Endothelial cell of umbilical vein (primary cell): ENCODE data around the gene LRRC7. TPM values are rescaled to one million over a fixed set of nuclear protein-coding genes. Genes with fewer than 3 reads are reported as not detected.

Experiments used
- BruUV-seq: library from RNA; stranded (reverse); fragments of 400-500 nt; replicated peaks from 2 replicates; lab custom pipeline; 2021; lab: Mats Ljungman, UMichigan
- CTCF ChIA-PET: fragments of 300-600, 350-600 bp; sonication (Branson Sonifier 250); formaldehyde crosslinking; loops from one replicate; lab custom pipeline; 2021; ENCODE audit warnings: antibody characterized with exemption, inconsistent platforms; lab: Charles Lee
- POLR2A ChIA-PET: fragments of 300-600, 350-600 bp; sonication (Branson Sonifier 250); formaldehyde crosslinking; loops from one replicate; lab custom pipeline; 2021; ENCODE audit warnings: antibody characterized with exemption, inconsistent platforms; lab: Charles Lee
- DNase-seq: peaks from one replicate; pipeline ENCODE4 v3.0.0-alpha.2; 2011; ENCODE audit warnings: low read depth, low spot score
- FAIRE-seq: peaks from 2 replicates; lab custom pipeline; 2011; peaks lifted over from hg19 to GRCh38; lab: Jason Lieb, UNC
- H2AFZ ChIP-seq: 2 replicates; pipeline ENCODE4 v1.6.0; 2012; ENCODE audit warnings: low read depth, low read length, control low read depth, inconsistent platforms
- H3K27ac ChIP-seq: 2 replicates; pipeline ENCODE4 v1.5.1; 2011; ENCODE audit warnings: low read depth, mild to moderate bottlenecking, control low read depth, low read length, moderate library complexity; ENCODE audit not compliant: insufficient read depth
- H3K27me3 ChIP-seq, 2 experiments: 2 replicates each; pipeline versions ENCODE4 v1.6.0 to v1.6.1; 2011; ENCODE audit warnings: low read length in 2 of 2, mixed read lengths in 1 of 2; ENCODE audit not compliant: control insufficient read depth in 2 of 2, insufficient read depth in 2 of 2
- H3K36me3 ChIP-seq, 2 experiments: 2 replicates in 1 of 2; 3 replicates in 1 of 2; pipeline ENCODE4 v1.5.1; 2011; ENCODE audit warnings: low read length in 2 of 2, mild to moderate bottlenecking in 1 of 2, moderate library complexity in 1 of 2; ENCODE audit not compliant: control insufficient read depth in 2 of 2, insufficient read depth in 2 of 2; ENCODE audit errors: extremely low read depth in 1 of 2
- H3K4me1 ChIP-seq: 3 replicates; pipeline ENCODE4 v1.5.1; 2011; ENCODE audit warnings: mild to moderate bottlenecking, low read length; ENCODE audit not compliant: control insufficient read depth, insufficient read depth; ENCODE audit errors: extremely low read depth
- H3K4me2 ChIP-seq: 2 replicates; pipeline ENCODE4 v1.6.1; 2011; ENCODE audit warnings: low read length, control low read depth, mixed read lengths; ENCODE audit not compliant: insufficient read depth
- H3K4me3 ChIP-seq, 3 experiments: fragments of 200-600 bp in 1 of 3; sonication (generic), shearing (Covaris generic) in 1 of 3; replicated peaks in 1 of 3; 2 replicates each; pipeline ENCODE4 v1.5.1; 2011 to 2016; ENCODE audit warnings: control low read depth in 3 of 3, low read length in 3 of 3, mild to moderate bottlenecking in 2 of 3, inconsistent platforms in 1 of 3, low read depth in 1 of 3, moderate library complexity in 1 of 3; ENCODE audit not compliant: insufficient read depth in 1 of 3
- H3K79me2 ChIP-seq: 2 replicates; pipeline ENCODE4 v1.6.0; 2012; ENCODE audit warnings: low read length, inconsistent platforms; ENCODE audit not compliant: control insufficient read depth, insufficient read depth
- H3K9ac ChIP-seq: replicated peaks from 2 replicates; pipeline ENCODE3; 2011; ENCODE audit warnings: low read length, control low read depth; ENCODE audit not compliant: insufficient read depth; ENCODE audit errors: extremely low read depth
- H3K9me1 ChIP-seq: replicated peaks from 3 replicates; pipeline ENCODE4 v1.6.0; 2011; ENCODE audit warnings: mild to moderate bottlenecking, low read length; ENCODE audit not compliant: control insufficient read depth, insufficient read depth; ENCODE audit errors: extremely low read depth
- H3K9me3 ChIP-seq: replicated peaks from 2 replicates; pipeline ENCODE4 v1.5.1; 2012; ENCODE audit warnings: low read length, inconsistent platforms; ENCODE audit not compliant: control insufficient read depth, insufficient read depth
- H4K20me1 ChIP-seq: replicated peaks from 2 replicates; pipeline ENCODE3; 2011; ENCODE audit warnings: mild to moderate bottlenecking, low read length; ENCODE audit not compliant: control insufficient read depth, insufficient read depth; ENCODE audit errors: extremely low read depth
- CTCF ChIP-seq, 2 donors: IDR thresholded peaks; 1 replicate in 1 of 2; 2 replicates in 1 of 2; pipeline ENCODE4 v1.5.1; 2011; ENCODE audit warnings: low read length in 2 of 2, mild to moderate bottlenecking in 2 of 2, moderate library complexity in 2 of 2, control low read depth in 1 of 2, inconsistent platforms in 1 of 2, low read depth in 1 of 2; ENCODE audit not compliant: insufficient read depth in 1 of 2; ENCODE audit errors: extremely low read depth in 1 of 2
- JUN ChIP-seq: IDR thresholded peaks from 2 replicates; pipeline ENCODE4 v1.6.1; 2011; ENCODE audit warnings: borderline replicate concordance, low read depth; ENCODE audit not compliant: insufficient read length, insufficient read depth
- MYC ChIP-seq: IDR thresholded peaks from one replicate; pipeline ENCODE4 v1.6.1; 2011; ENCODE audit warnings: mild to moderate bottlenecking, low read depth, low read length
- POLR2A ChIP-seq: IDR thresholded peaks from 2 replicates; pipeline ENCODE4 v1.6.1; 2012; ENCODE audit warnings: low read depth, mild to moderate bottlenecking, control low read depth, low read length
- dilution Hi-C: fragments of 300-500 bp; cut with MboI; formaldehyde crosslinking; loops from one replicate; pipeline ENCODE4 v1.15.0; 2019; ENCODE audit warnings: low sequenced_read_pairs; ENCODE audit not compliant: extremely low pct_ligation_motif_present
- intact Hi-C: fragments of 100-400 bp; cut with micrococcal nuclease; formaldehyde crosslinking; loops from one replicate; pipeline ENCODE4 v1.10.0; 2022
- polyA plus RNA-seq, 4 experiments: library from polyadenylated mRNA; depleted of rRNA in 3 of 4; stranded (reverse) in 3 of 4; unstranded in 1 of 4; fragments of >200 nt; gene quantifications; 2 replicates each; pipeline versions ENCODE4 v1.2.1 to v1.2.3, GENCODE V29; 2011 to 2012; ENCODE audit warnings: missing spikeins in 1 of 4
- total RNA-seq: library from RNA; stranded (reverse); gene quantifications from 2 replicates; pipeline ENCODE4 v1.2.3, GENCODE V29; 2021
- TF ChIP-seq, protein P1 (sequence below): IDR thresholded peaks from 2 replicates; pipeline ENCODE4 v1.6.1; 2011; ENCODE audit not compliant: insufficient read depth, insufficient read length

The LRRC7 gene
- total and polyA plus RNA-seq, 2 donors (not counting 3 experiments of a cell fraction or from before 2014, with no cell fraction given) = 0.11 to 0.58 TPM

DNA sequence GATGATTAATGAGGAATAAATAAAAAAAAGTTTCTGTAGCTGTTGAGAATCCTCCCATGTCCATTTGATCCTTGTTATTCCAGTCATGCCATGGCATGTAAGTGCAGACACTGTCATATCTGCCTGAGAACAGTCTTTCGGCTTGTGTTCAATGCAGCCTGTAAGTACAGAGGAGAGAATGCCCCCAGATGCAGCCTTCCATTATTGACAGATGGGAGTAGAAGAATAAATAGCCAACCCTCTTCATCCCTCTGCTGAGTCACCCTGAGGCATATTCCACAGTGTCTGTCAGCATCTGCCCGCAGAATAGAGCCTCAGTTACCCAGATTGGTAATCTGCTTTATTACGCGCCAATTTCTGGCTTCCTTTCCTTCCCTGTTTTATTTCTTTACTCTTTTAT, 139.4 kb downstream of the LRRC7 start:
- Histone ChIP-seq H3K27me3 (no peaks in the 10 kb centered on the region), H3K79me2 (no peaks in the 10 kb centered on the region), H3K9ac (no peak overlapping the region), H3K9me3 (no peaks in the 10 kb centered on the region), H3K9me1 (no peaks in the 10 kb centered on the region), H3K4me1 (peaks cover 6% of the 10 kb centered on the region), H3K27ac (no peak overlapping the region), H3K4me3 (no peak overlapping the region), H3K36me3 (no peaks in the 10 kb centered on the region), H4K20me1 (no peaks in the 10 kb centered on the region), H3K4me2 (no peak overlapping the region), H2AFZ (no peak overlapping the region)
- dilution Hi-C loops (no loop called here), intact Hi-C loops (no loop called here)
- POLR2A ChIA-PET = no interaction called here
- no peak for DNase-seq
- TF ChIP-seq CTCF (IDR thresholded peaks at IDR 0.05; ENCODE audit: extremely low read depth in 1 of 2, insufficient read depth in 1 of 2, low read depth in 1 of 2, low read length in 2 of 2) = no peak
- TF ChIP-seq, protein P1, sequence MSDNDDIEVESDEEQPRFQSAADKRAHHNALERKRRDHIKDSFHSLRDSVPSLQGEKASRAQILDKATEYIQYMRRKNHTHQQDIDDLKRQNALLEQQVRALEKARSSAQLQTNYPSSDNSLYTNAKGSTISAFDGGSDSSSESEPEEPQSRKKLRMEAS = no peak
- no peak for TF ChIP-seq POLR2A
- no peak for TF ChIP-seq MYC
- no peak for TF ChIP-seq JUN
- BruUV-seq = no TSS peak
- FAIRE-seq = no peak
- CTCF ChIA-PET = no interaction called here
